GM19438 (cell line): ENCODE measurements around the gene STOML1.

Experiments used
- ATAC-seq: cut with Tn5 transposase; IDR thresholded peaks from one replicate; pipeline ENCODE4 v1.9.1; 2021; ENCODE audit warnings: low read depth; ENCODE audit not compliant: unreplicated experiment

STOML1 gene

GRCh38 chr15:74022706-74023470, 30.8 kb upstream of the STOML1 start:
- ATAC-seq = no peak

- ATAC-seq = no peak
These were observed 27.6 kb upstream of the STOML1 start for GRCh38 chr15:74019734-74020133.

- no peak for ATAC-seq
These were observed 21.3 kb upstream of the STOML1 start for GRCh38 chr15:74013374-74013894.

- ATAC-seq = no peak
These were observed 19.5 kb upstream of the STOML1 start for GRCh38 chr15:74011610-74012009.

GRCh38 chr15:74010929-74011540, 18.9 kb upstream of the STOML1 start:
- ATAC-seq = no peak

- ATAC-seq = no peak
These were observed 16.8 kb upstream of the STOML1 start for GRCh38 chr15:74008901-74009300.

GRCh38 chr15:74007820-74008371, 15.8 kb upstream of the STOML1 start:
- ATAC-seq = no peak

- ATAC-seq = no peak
These were observed 14.9 kb upstream of the STOML1 start for GRCh38 chr15:74006774-74007639.

- no peak for ATAC-seq
These were observed 5.9 kb upstream of the STOML1 start for GRCh38 chr15:73997986-73998385.

GRCh38 chr15:73996939-73997338, 4.8 kb upstream of the STOML1 start:
- ATAC-seq = no peak

GRCh38 chr15:73996267-73996666, 4.2 kb upstream of the STOML1 start:
- ATAC-seq = no peak

- ATAC-seq = no peak
These were observed 3.0 kb upstream of the STOML1 start for GRCh38 chr15:73994912-73995622.

GRCh38 chr15:73994413-73994883, 2.4 kb upstream of the STOML1 start, which contains the start of gene PML:
Gene PML (plus strand): TSS chr15:73994716. CDS start chr15:73994813, 97 bp downstream.
- ATAC-seq = peak; percentile 75

- ATAC-seq = no peak
These were observed 1.3 kb upstream of the STOML1 start for GRCh38 chr15:73993211-73993994.

GRCh38 chr15:73992594-73992898, 451 bp upstream of the STOML1 start:
- ATAC-seq = no peak

GRCh38 chr15:73991260-73991659, 835 bp downstream of the STOML1 start:
- ATAC-seq = no peak

- no peak for ATAC-seq
These were observed 1.7 kb downstream of the STOML1 start for GRCh38 chr15:73990250-73991005.

GRCh38 chr15:73989001-73989798, 2.9 kb downstream of the STOML1 start:
- no peak for ATAC-seq
